ENCODE results near the gene BCKDK.

Gene BCKDK

GRCh38 chr16:31106509-31107464, 1.4 kb upstream of the BCKDK start:
- Mint-ChIP-seq H3K4me3 (peak overlapping the region; percentile 89), H3K4me1 (ENCODE audit: low read depth) (peaks cover 35% of the 10 kb centered on the region), H3K27me3 (no peaks in the 10 kb centered on the region), H3K9me3 (no peaks in the 10 kb centered on the region), H3K27ac (peak overlapping the region; percentile 96), H3K36me3 (ENCODE audit: low read depth) (peaks cover 16% of the 10 kb centered on the region)

- Mint-ChIP-seq H3K27ac (peak overlapping the region; percentile 96), H3K4me3 (peak overlapping the region; percentile 89), H3K4me1 (ENCODE audit: low read depth) (peaks cover 35% of the 10 kb centered on the region), H3K27me3 (no peaks in the 10 kb centered on the region), H3K36me3 (ENCODE audit: low read depth) (peaks cover 19% of the 10 kb centered on the region), H3K9me3 (no peaks in the 10 kb centered on the region)
Measured at GRCh38 chr16:31107465-31107867, 720 bp upstream of the BCKDK start.

DNA sequence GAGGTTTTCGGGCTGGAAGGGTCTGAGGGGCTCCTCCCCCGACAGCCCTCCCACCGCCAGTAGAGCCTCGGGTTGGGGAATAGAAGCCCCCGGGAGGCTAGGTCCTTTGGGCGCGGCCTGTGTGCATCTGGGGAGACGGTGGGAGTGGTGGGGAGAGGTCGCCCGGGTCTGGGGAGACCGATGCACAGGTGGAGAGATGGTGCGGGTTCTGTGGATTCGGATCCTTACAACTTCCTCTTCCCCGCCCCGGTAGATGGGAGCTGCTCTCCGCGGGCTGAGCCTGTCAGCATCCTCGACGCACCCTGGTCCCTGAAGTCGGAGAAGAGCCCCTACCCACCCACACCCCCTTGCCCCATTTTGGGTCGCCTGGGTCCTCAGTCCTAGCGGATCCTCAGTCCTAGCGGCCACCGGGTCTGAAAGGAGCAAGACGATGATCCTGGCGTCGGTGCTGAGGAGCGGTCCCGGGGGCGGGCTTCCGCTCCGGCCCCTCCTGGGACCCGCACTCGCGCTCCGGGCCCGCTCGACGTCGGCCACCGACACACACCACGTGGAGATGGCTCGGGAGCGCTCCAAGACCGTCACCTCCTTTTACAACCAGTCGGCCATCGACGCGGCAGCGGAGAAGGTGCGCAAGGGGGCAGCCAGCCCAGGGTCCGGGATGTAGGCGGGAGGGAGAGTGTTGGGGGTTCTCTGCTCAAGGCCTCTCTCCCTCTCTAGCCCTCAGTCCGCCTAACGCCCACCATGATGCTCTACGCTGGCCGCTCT, 790 bp downstream of the BCKDK start:
- Mint-ChIP-seq H3K27me3 (no peaks in the 10 kb centered on the region), H3K36me3 (ENCODE audit: low read depth) (peaks cover 20% of the 10 kb centered on the region), H3K4me3 (peak overlapping the region; percentile 81), H3K9me3 (no peaks in the 10 kb centered on the region), H3K4me1 (ENCODE audit: low read depth) (peaks cover 38% of the 10 kb centered on the region), H3K27ac (peak overlapping the region; percentile 90)

DNA sequence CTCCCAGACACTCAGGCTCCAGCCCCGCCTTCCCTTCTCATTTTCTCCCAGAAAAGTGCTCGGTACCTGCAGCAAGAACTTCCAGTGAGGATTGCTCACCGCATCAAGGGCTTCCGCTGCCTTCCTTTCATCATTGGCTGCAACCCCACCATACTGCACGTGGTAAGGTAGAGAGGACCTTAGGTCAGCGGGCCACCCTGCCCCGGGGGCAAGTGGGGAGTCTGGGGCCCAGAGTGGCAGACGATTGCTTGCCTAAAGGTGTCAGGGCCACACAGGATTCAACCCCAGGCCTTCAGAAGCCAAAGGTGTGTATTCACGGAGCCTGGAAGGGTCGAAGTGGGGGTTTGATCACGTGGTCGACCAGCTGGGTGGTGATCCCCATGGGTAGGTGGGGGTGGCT, 1.4 kb downstream of the BCKDK start:
- Mint-ChIP-seq H3K4me1 (ENCODE audit: low read depth) (peaks cover 42% of the 10 kb centered on the region), H3K36me3 (ENCODE audit: low read depth) (peaks cover 21% of the 10 kb centered on the region), H3K9me3 (no peaks in the 10 kb centered on the region), H3K27me3 (no peaks in the 10 kb centered on the region), H3K27ac (peak overlapping the region; percentile 90), H3K4me3 (peak overlapping the region; percentile 81)

GRCh38 chr16:31110106-31111034, 2.2 kb downstream of the BCKDK start:
- Mint-ChIP-seq H3K27me3 (no peaks in the 10 kb centered on the region), H3K4me1 (ENCODE audit: low read depth) (peaks cover 45% of the 10 kb centered on the region), H3K36me3 (ENCODE audit: low read depth) (peaks cover 24% of the 10 kb centered on the region), H3K27ac (no peak overlapping the region), H3K9me3 (no peaks in the 10 kb centered on the region), H3K4me3 (peak overlapping the region; percentile 81)

DNA sequence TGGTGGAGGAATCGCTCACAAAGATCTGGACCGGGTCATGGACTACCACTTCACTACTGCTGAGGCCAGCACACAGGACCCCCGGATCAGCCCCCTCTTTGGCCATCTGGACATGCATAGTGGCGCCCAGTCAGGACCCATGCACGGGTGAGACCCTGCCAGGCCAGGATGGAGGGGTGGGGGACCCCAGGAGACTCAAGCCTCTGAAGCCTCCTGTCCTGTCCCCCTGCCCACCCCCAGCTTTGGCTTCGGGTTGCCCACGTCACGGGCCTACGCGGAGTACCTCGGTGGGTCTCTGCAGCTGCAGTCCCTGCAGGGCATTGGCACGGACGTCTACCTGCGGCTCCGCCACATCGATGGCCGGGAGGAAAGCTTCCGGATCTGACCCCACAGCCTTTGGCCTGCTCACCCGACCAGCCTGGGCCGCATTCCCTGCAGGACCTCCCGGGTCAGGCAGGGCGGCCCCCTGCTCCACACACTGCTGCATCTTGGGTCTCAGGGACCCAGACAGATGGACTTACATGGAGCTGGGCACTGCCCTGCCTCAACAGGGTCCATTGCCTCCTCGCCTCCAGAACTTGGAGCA, 3.8 kb downstream of the BCKDK start:
- no peaks in the 10 kb centered on the region for H3K9me3 Mint-ChIP-seq
- no peaks in the 10 kb centered on the region for H3K27me3 Mint-ChIP-seq
- H3K36me3 Mint-ChIP-seq (ENCODE audit: low read depth), result peaks cover 24% of the 10 kb centered on the region
- H3K4me1 Mint-ChIP-seq (ENCODE audit: low read depth), result peaks cover 46% of the 10 kb centered on the region
- no peak overlapping the region for H3K27ac Mint-ChIP-seq
- H3K4me3 Mint-ChIP-seq, result no peak overlapping the region

- Mint-ChIP-seq H3K9me3 (no peaks in the 10 kb centered on the region), H3K27ac (no peak overlapping the region), H3K27me3 (no peaks in the 10 kb centered on the region), H3K36me3 (ENCODE audit: low read depth) (peaks cover 24% of the 10 kb centered on the region), H3K4me3 (no peak overlapping the region), H3K4me1 (ENCODE audit: low read depth) (peaks cover 38% of the 10 kb centered on the region)
Measured at GRCh38 chr16:31112711-31113110, 4.5 kb downstream of the BCKDK start.

DNA sequence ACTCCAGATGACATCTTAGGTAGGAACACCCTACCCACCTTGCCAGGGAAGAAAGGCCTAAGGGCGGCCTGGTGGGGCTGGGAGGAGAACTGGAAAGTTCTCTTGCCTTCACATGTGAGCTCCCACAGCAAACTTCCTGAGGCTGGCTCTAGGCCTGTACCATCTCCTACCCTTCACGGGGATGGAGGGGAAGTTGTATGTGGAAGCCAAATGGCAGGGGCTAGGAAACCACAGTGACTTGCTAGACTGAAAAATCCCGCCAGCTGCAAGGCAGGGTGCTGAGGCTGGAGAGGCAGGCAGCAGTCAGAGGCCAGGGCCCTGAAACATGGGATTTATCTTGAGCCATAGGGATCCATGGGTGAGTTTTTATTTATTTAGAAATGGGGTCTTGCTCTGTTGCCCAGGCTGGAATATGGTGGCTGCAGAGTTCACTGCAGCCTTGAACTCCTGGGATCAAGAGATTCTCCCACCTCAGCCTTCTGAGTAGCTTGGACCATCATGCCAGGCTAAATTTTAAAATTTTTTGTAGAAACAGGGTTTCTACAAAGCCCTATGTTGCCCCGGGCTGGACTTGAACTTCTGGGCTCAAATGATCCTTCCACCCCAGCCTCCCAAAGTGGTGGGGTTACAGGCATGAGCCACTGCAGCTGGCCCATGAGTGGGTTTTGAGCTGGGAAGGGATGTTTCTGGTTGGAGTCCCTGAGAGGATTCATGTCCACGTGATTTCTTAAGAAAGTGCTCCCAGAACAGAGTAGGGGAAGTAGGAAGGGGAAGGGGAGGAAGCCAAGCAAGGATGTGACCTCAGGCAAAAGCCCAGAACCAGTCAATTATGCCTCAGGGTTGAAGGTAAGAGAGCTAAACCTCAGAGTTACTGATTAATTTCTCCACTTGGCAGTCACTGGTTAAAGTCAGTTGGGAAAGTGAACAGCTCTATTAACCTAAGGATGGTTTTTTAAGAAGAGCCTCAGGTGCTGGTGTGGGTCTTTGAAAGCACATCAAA, 5.2 kb downstream of the BCKDK start:
- Mint-ChIP-seq H3K4me1 (ENCODE audit: low read depth) (peaks cover 40% of the 10 kb centered on the region), H3K27me3 (no peaks in the 10 kb centered on the region), H3K4me3 (no peak overlapping the region), H3K36me3 (ENCODE audit: low read depth) (peaks cover 24% of the 10 kb centered on the region), H3K9me3 (no peaks in the 10 kb centered on the region), H3K27ac (no peak overlapping the region)

- Mint-ChIP-seq H3K36me3 (ENCODE audit: low read depth) (peaks cover 24% of the 10 kb centered on the region), H3K27me3 (no peaks in the 10 kb centered on the region), H3K4me1 (ENCODE audit: low read depth) (peaks cover 43% of the 10 kb centered on the region), H3K4me3 (no peak overlapping the region), H3K27ac (no peak overlapping the region), H3K9me3 (no peaks in the 10 kb centered on the region)
Measured at GRCh38 chr16:31114468-31114867, 6.3 kb downstream of the BCKDK start.

DNA sequence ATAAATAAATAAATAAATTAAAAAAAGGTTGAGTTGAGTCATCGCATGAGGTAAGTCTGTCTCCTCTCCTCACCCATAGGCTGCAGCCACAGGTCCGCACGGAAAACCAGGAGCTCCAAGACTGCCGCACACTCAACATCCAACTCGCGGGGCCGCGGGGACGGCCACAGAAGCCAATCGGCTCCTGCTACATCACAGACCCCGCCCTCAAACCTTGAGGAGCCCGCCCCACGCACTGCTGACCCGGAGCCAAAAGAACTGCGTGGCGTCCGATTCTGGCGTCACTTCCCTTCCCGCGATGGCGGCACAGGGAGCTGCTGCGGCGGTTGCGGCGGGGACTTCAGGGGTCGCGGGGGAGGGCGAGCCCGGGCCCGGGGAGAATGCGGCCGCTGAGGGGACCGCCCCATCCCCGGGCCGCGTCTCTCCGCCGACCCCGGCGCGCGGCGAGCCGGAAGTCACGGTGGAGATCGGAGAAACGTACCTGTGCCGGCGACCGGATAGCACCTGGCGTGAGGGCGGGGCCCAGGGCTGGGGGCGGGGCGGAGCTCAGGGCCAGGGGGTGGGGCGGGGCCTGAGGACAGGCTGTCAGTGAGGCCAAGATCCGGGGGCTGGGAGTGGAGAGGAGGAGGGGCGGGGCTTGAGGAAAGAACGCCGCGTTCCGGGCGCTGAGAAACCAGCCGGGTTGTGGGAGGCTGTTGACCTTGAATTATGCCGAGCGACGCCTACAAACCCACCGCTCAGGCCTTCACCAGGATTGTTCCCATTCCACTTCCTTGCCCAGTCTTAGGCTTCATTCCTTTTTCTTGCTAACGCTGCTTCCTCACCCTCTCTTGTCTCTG, 9.4 kb downstream of the BCKDK start, which contains the start of gene KAT8:
Gene KAT8 (plus strand): TSS at position 281 of the 839 bp plus-strand sequence. CDS start 18 bp downstream, at position 299.
- Mint-ChIP-seq H3K4me3 (peak within 1 kb of the TSS; percentile 89), H3K27me3 (no peaks in the 10 kb centered on the region), H3K9me3 (no peaks in the 10 kb centered on the region), H3K27ac (peak within 1 kb of the TSS; percentile 88), H3K36me3 (ENCODE audit: low read depth) (peaks cover 32% of the 10 kb centered on the region), H3K4me1 (ENCODE audit: low read depth) (peaks cover 30% of the 10 kb centered on the region)

- Mint-ChIP-seq H3K27ac (peak overlapping the region; percentile 88), H3K4me3 (peak overlapping the region; percentile 89), H3K9me3 (no peaks in the 10 kb centered on the region), H3K4me1 (ENCODE audit: low read depth) (peaks cover 30% of the 10 kb centered on the region), H3K27me3 (no peaks in the 10 kb centered on the region), H3K36me3 (ENCODE audit: low read depth) (peaks cover 32% of the 10 kb centered on the region)
Measured at GRCh38 chr16:31118223-31119155, 10.3 kb downstream of the BCKDK start.

GRCh38 chr16:31120129-31120528, 11.9 kb downstream of the BCKDK start:
- no peaks in the 10 kb centered on the region for H3K27me3 Mint-ChIP-seq
- H3K4me3 Mint-ChIP-seq, result no peak overlapping the region
- peak overlapping the region; percentile 26 for H3K27ac Mint-ChIP-seq
- H3K4me1 Mint-ChIP-seq (ENCODE audit: low read depth), result peaks cover 21% of the 10 kb centered on the region
- no peaks in the 10 kb centered on the region for H3K9me3 Mint-ChIP-seq
- peaks cover 35% of the 10 kb centered on the region for H3K36me3 Mint-ChIP-seq (ENCODE audit: low read depth)
